Adipose tissue (tissue), 3 donors: ENCODE data around the gene RRBP1. TPM values are rescaled to one million over a fixed set of nuclear protein-coding genes. Genes with fewer than 3 reads are reported as not detected.

ENCODE experiments used
- H3K27ac ChIP-seq: one replicate; pipeline ENCODE4 v1.5.1; 2013; ENCODE audit warnings: low read depth, low read length
- WGBS, 3 donors: extraction: QIAGEN DNeasy Blood & Tissue Kit; methylation state at CpG; one replicate each; pipeline ENCODE4 v1.1.7; 2013; 5-methylcytosine and 5-hydroxymethylcytosine counted together
- polyA plus RNA-seq, 3 donors: library from polyadenylated mRNA; stranded (reverse); fragments of 200-250 nt; gene quantifications; one replicate each; pipeline ENCODE4 v1.2.3, GENCODE V29; 2013
- donor health status: healthy with polysubstance abuse.
- donor health status: Bipolar disorder and iron deficiency.
- donor health status: healthy.

RRBP1 gene
- polyA plus RNA-seq, 3 donors = 50.9 to 227 (median 80.2) TPM

GRCh38 chr20:17655865-17656479 lies 26.1 kb downstream of the RRBP1 start:
- no peak overlapping the region for H3K27ac ChIP-seq
- 47 to 86% (median 81%) methylated on average over 11 of the region's 11 CpGs for WGBS, 3 donors

GRCh38 chr20:17655286-17655651 lies 26.8 kb downstream of the RRBP1 start:
- H3K27ac ChIP-seq = no peak overlapping the region
- WGBS, 3 donors = 42 to 82% (median 77%) methylated on average over 7 of the region's 7 CpGs

GRCh38 chr20:17654649-17655285 lies 27.3 kb downstream of the RRBP1 start:
- WGBS, 3 donors = 33 to 58% (median 53%) methylated on average over 7 of the region's 7 CpGs
- H3K27ac ChIP-seq = no peak overlapping the region

GRCh38 chr20:17653835-17654648 lies 28.0 kb downstream of the RRBP1 start:
- WGBS, 3 donors = 54 to 93% (median 88%) methylated on average over 11 of the region's 11 CpGs
- no peak overlapping the region for H3K27ac ChIP-seq

- WGBS, 3 donors = 53 to 78% (median 77%) methylated on average over 10 of the region's 10 CpGs
- H3K27ac ChIP-seq = peak overlapping the region; percentile 20
Measured at GRCh38 chr20:17652411-17652810, 29.6 kb downstream of the RRBP1 start.

- H3K27ac ChIP-seq = peak overlapping the region; percentile 20
- WGBS, 3 donors = 31 to 86% (median 77%) methylated on average over 2 of the region's 2 CpGs
Measured at GRCh38 chr20:17651760-17652388, 30.2 kb downstream of the RRBP1 start.

GRCh38 chr20:17651129-17651759 lies 30.8 kb downstream of the RRBP1 start:
- WGBS, 3 donors = 29 to 45% (median 45%) methylated on average over 11 of the region's 11 CpGs
- H3K27ac ChIP-seq = no peak overlapping the region

- 28 to 41% (median 40%) methylated on average over 12 of the region's 12 CpGs for WGBS, 3 donors
- H3K27ac ChIP-seq = no peak overlapping the region
Measured at GRCh38 chr20:17650301-17651128, 31.5 kb downstream of the RRBP1 start.

- no peak overlapping the region for H3K27ac ChIP-seq
- whole genome bisulfite sequencing, 3 donors = 28 to 57% (median 52%) methylated on average over 20 of the region's 20 CpGs
Measured at GRCh38 chr20:17648791-17649730, 33.0 kb downstream of the RRBP1 start.

- 29 to 41% (median 31%) methylated on average over 10 of the region's 10 CpGs for WGBS, 3 donors
- H3K27ac ChIP-seq = no peak overlapping the region
Measured at GRCh38 chr20:17648315-17648646, 33.8 kb downstream of the RRBP1 start.

GRCh38 chr20:17647391-17648314 lies 34.4 kb downstream of the RRBP1 start:
- 34 to 74% (median 62%) methylated on average over 20 of the region's 20 CpGs for WGBS, 3 donors
- H3K27ac ChIP-seq = no peak overlapping the region

GRCh38 chr20:17646961-17647301 lies 35.1 kb downstream of the RRBP1 start:
- no peak overlapping the region for H3K27ac ChIP-seq
- 33 to 65% (median 65%) methylated on average over 5 of the region's 5 CpGs for WGBS, 3 donors

- H3K27ac ChIP-seq = no peak overlapping the region
- 34 to 72% (median 57%) methylated on average over 14 of the region's 14 CpGs for WGBS, 3 donors
Measured at GRCh38 chr20:17646209-17646960, 35.7 kb downstream of the RRBP1 start.

GRCh38 chr20:17645546-17646208 lies 36.4 kb downstream of the RRBP1 start:
- no peak overlapping the region for H3K27ac ChIP-seq
- 35 to 84% (median 78%) methylated on average over 10 of the region's 10 CpGs for WGBS, 3 donors

- no peak overlapping the region for H3K27ac ChIP-seq
- WGBS, 3 donors = 53 to 95% (median 95%) methylated on average over 14 of the region's 14 CpGs
Measured at GRCh38 chr20:17645010-17645409, 37.0 kb downstream of the RRBP1 start.
